Measurements from ENCODE around the gene MACF1.
"Not testable (repeated sequence)": the region's sequence is repeated elsewhere in the genome, so short reads cannot be mapped to it uniquely, and the experiment has no call there.

Gene MACF1

GRCh38 chr1:39497585-39497984 lies 293.1 kb downstream of the MACF1 start:
- no peak for DNase-seq

GRCh38 chr1:39498096-39498710 lies 293.7 kb downstream of the MACF1 start:
- DNase-seq: not testable (repeated sequence)

- DNase-seq: not testable (repeated sequence)
These were observed 294.3 kb downstream of the MACF1 start for GRCh38 chr1:39498821-39499220.

GRCh38 chr1:39499668-39500067 lies 295.2 kb downstream of the MACF1 start:
- DNase-seq: no peak

- no peak for DNase-seq
These were observed 296.4 kb downstream of the MACF1 start for GRCh38 chr1:39500862-39501389.

- peak; percentile 44 for DNase-seq
These were observed 297.2 kb downstream of the MACF1 start for GRCh38 chr1:39501666-39502065.

GRCh38 chr1:39504436-39504835 lies 299.9 kb downstream of the MACF1 start:
- not testable (repeated sequence) for DNase-seq

GRCh38 chr1:39505289-39505688 lies 300.8 kb downstream of the MACF1 start:
- no peak for DNase-seq

GRCh38 chr1:39507230-39507928 lies 302.9 kb downstream of the MACF1 start:
- DNase-seq: no peak

GRCh38 chr1:39508266-39508665 lies 303.8 kb downstream of the MACF1 start:
- DNase-seq: no peak

GRCh38 chr1:39508857-39509305 lies 304.4 kb downstream of the MACF1 start:
- DNase-seq: no peak

GRCh38 chr1:39509360-39510009 lies 305.0 kb downstream of the MACF1 start:
- DNase-seq: no peak

- DNase-seq: not testable (repeated sequence)
These were observed 306.2 kb downstream of the MACF1 start for GRCh38 chr1:39510570-39511186.

- DNase-seq: not testable (repeated sequence)
These were observed 307.0 kb downstream of the MACF1 start for GRCh38 chr1:39511477-39511876.

- not testable (repeated sequence) for DNase-seq
These were observed 307.8 kb downstream of the MACF1 start for GRCh38 chr1:39512234-39512847.

GRCh38 chr1:39514710-39515124 lies 310.2 kb downstream of the MACF1 start:
- not testable (repeated sequence) for DNase-seq

GRCh38 chr1:39515131-39516086 lies 310.9 kb downstream of the MACF1 start:
- DNase-seq: peak; percentile 44

GRCh38 chr1:39516841-39517240 lies 312.3 kb downstream of the MACF1 start:
- DNase-seq: not testable (repeated sequence)

- DNase-seq: not testable (repeated sequence)
These were observed 313.4 kb downstream of the MACF1 start for GRCh38 chr1:39517936-39518335.

GRCh38 chr1:39519376-39519775 lies 314.9 kb downstream of the MACF1 start:
- DNase-seq: not testable (repeated sequence)

- DNase-seq: not testable (repeated sequence)
These were observed 317.7 kb downstream of the MACF1 start for GRCh38 chr1:39522221-39522620.
